Astrocyte (in vitro differentiated cells and primary cell): ENCODE results near the gene RPS6KB2. TPM values are rescaled to one million over a fixed set of nuclear protein-coding genes. Genes with fewer than 3 reads are reported as not detected.

Experiments used
- DNase-seq: peaks from one replicate; pipeline ENCODE4 v3.0.0-alpha.2; 2010; ENCODE audit warnings: low read depth
- FAIRE-seq: peaks from 2 replicates; lab custom pipeline; 2011; peaks lifted over from hg19 to GRCh38; lab: Jason Lieb, UNC
- H2AFZ ChIP-seq: 2 replicates; pipeline ENCODE4 v1.6.0; 2012; ENCODE audit warnings: low read depth, low read length, inconsistent platforms
- H3K27ac ChIP-seq: 2 replicates; pipeline ENCODE4 v1.5.1; 2011; ENCODE audit warnings: low read depth, low read length, inconsistent platforms
- H3K27me3 ChIP-seq: 2 replicates; pipeline ENCODE4 v1.6.0; 2011; ENCODE audit warnings: low read length, inconsistent platforms; ENCODE audit not compliant: insufficient read depth
- H3K36me3 ChIP-seq: 2 replicates; pipeline ENCODE4 v1.5.1; 2011; ENCODE audit warnings: low read length, inconsistent platforms; ENCODE audit not compliant: insufficient read depth
- H3K4me1 ChIP-seq: 2 replicates; pipeline ENCODE4 v1.5.1; 2011; ENCODE audit warnings: low read length, inconsistent platforms; ENCODE audit not compliant: insufficient read depth
- H3K4me2 ChIP-seq: 2 replicates; pipeline ENCODE4 v1.6.0; 2012; ENCODE audit warnings: low read length, inconsistent platforms
- H3K4me3 ChIP-seq: 2 replicates; pipeline ENCODE4 v1.5.1; 2011; ENCODE audit warnings: low read depth, mild to moderate bottlenecking, low read length, inconsistent platforms; ENCODE audit not compliant: insufficient read depth
- H3K79me2 ChIP-seq: 2 replicates; pipeline ENCODE4 v1.6.0; 2012; ENCODE audit warnings: mild to moderate bottlenecking, low read length, inconsistent platforms; ENCODE audit not compliant: insufficient read depth
- H3K9ac ChIP-seq: 2 replicates; pipeline ENCODE4 v1.6.0; 2012; ENCODE audit warnings: mild to moderate bottlenecking, low read length, inconsistent platforms
- H3K9me3 ChIP-seq: 2 replicates; pipeline ENCODE4 v1.5.1; 2012; ENCODE audit warnings: low read depth, mild to moderate bottlenecking, low read length, inconsistent platforms; ENCODE audit not compliant: insufficient read depth
- H4K20me1 ChIP-seq: 2 replicates; pipeline ENCODE4 v1.6.0; 2012; ENCODE audit warnings: low read length, inconsistent platforms; ENCODE audit not compliant: insufficient read depth
- H3K27ac Mint-ChIP-seq: one replicate; pipeline ENCODE4 v1.8.0; 2021; ENCODE audit warnings: mild to moderate bottlenecking, mixed read lengths; ENCODE audit not compliant: unreplicated experiment
- H3K27me3 Mint-ChIP-seq: one replicate; pipeline ENCODE4 v1.8.0; 2021; ENCODE audit warnings: low read depth, mixed read lengths; ENCODE audit not compliant: unreplicated experiment
- H3K36me3 Mint-ChIP-seq: one replicate; pipeline ENCODE4 v1.8.0; 2021; ENCODE audit warnings: low read depth, mixed read lengths; ENCODE audit not compliant: unreplicated experiment
- H3K4me1 Mint-ChIP-seq: one replicate; pipeline ENCODE4 v1.8.0; 2021; ENCODE audit warnings: low read depth, mixed read lengths; ENCODE audit not compliant: unreplicated experiment
- H3K4me3 Mint-ChIP-seq: one replicate; pipeline ENCODE4 v1.8.0; 2021; ENCODE audit warnings: mild to moderate bottlenecking, moderate library complexity, mixed read lengths; ENCODE audit not compliant: unreplicated experiment
- H3K9me3 Mint-ChIP-seq: one replicate; pipeline ENCODE4 v1.8.0; 2021; ENCODE audit warnings: mild to moderate bottlenecking, mixed read lengths; ENCODE audit not compliant: unreplicated experiment
- CTCF ChIP-seq: IDR thresholded peaks from 2 replicates; pipeline ENCODE4 v1.5.1; 2011; ENCODE audit warnings: low read depth, mild to moderate bottlenecking, inconsistent platforms, low read length, moderate library complexity; ENCODE audit not compliant: insufficient read depth
- EZH2 ChIP-seq: IDR thresholded peaks from 2 replicates; pipeline ENCODE4 v1.6.1; 2012; ENCODE audit warnings: mild to moderate bottlenecking, low read length, inconsistent platforms; ENCODE audit not compliant: insufficient read depth
- total RNA-seq: library from RNA; stranded (reverse); gene quantifications from 2 replicates; pipeline ENCODE4 v1.2.1, GENCODE V29; 2021

RPS6KB2 gene
- total RNA-seq, 1 donor from 2014 or later = 52.9 TPM

- no peaks in the 10 kb centered on the region for H3K79me2 ChIP-seq
- peaks cover 4% of the 10 kb centered on the region for H3K4me1 Mint-ChIP-seq
Measured at GRCh38 chr11:67417425-67417824, 10.9 kb upstream of the RPS6KB2 start.

GRCh38 chr11:67418476-67419281 lies 9.6 kb upstream of the RPS6KB2 start:
- TF ChIP-seq CTCF (no peak), EZH2 (no peak)
- Histone ChIP-seq H2AFZ (no peak overlapping the region), H3K9me3 (no peaks in the 10 kb centered on the region), H3K9ac (no peak overlapping the region), H3K27ac (no peak overlapping the region), H3K4me3 (no peak overlapping the region), H3K27me3 (peaks cover 2% of the 10 kb centered on the region), H3K4me2 (no peak overlapping the region), H3K36me3 (no peaks in the 10 kb centered on the region), H3K4me1 (peaks cover 8% of the 10 kb centered on the region), H3K79me2 (no peaks in the 10 kb centered on the region), H4K20me1 (no peaks in the 10 kb centered on the region)
- FAIRE-seq (no peak), DNase-seq (no peak)
- Mint-ChIP-seq H3K4me1 (peaks cover 1% of the 10 kb centered on the region), H3K27ac (no peak overlapping the region), H3K36me3 (peaks cover 2% of the 10 kb centered on the region), H3K27me3 (peaks cover 22% of the 10 kb centered on the region), H3K4me3 (no peak overlapping the region), H3K9me3 (no peaks in the 10 kb centered on the region)

More at GRCh38 chr11:67417425-67417824, 10.9 kb upstream of the RPS6KB2 start:
- Mint-ChIP-seq H3K27ac (no peak overlapping the region), H3K27me3 (peaks cover 23% of the 10 kb centered on the region), H3K4me3 (no peak overlapping the region), H3K9me3 (no peaks in the 10 kb centered on the region), H3K36me3 (peaks cover 2% of the 10 kb centered on the region)
- H3K4me1 ChIP-seq = peaks cover 8% of the 10 kb centered on the region
- H3K4me3 ChIP-seq = no peak overlapping the region
- H3K27me3 ChIP-seq = peaks cover 2% of the 10 kb centered on the region
- H3K36me3 ChIP-seq = no peaks in the 10 kb centered on the region
- TF ChIP-seq CTCF (no peak), EZH2 (no peak)
- no peaks in the 10 kb centered on the region for H4K20me1 ChIP-seq
- no peak overlapping the region for H2AFZ ChIP-seq
- H3K27ac ChIP-seq = no peak overlapping the region
- DNase-seq = no peak
- H3K9ac ChIP-seq = no peak overlapping the region
- H3K4me2 ChIP-seq = no peak overlapping the region
- no peaks in the 10 kb centered on the region for H3K9me3 ChIP-seq
- FAIRE-seq = no peak
